GM23338 (cell line): ENCODE measurements around the gene FTL. TPM values are rescaled to one million over a fixed set of nuclear protein-coding genes. Genes with fewer than 3 reads are reported as not detected.

Experiments used
- ATAC-seq: fragments of 200-7000 bp; cut with Tn5 transposase; 3 replicates; pipeline ENCODE4 v1.9.1; 2020
- DNase-seq: peaks from one replicate; pipeline ENCODE4 v3.0.0-alpha.2; 2015; ENCODE audit warnings: low spot score
- H2AFZ ChIP-seq: fragments of 200-600 bp; sonication (generic); 2 replicates; pipeline ENCODE4 v1.8.0; 2016; ENCODE audit warnings: antibody characterized with exemption, mild to moderate bottlenecking, moderate library complexity
- H3F3A ChIP-seq: fragments of 200-600 bp; sonication (generic); replicated peaks from 2 replicates; pipeline ENCODE4 v1.8.0; 2017; ENCODE audit warnings: antibody characterized with exemption, mixed run types, low read depth
- H3K27ac ChIP-seq: fragments of 200-600 bp; sonication (generic); 2 replicates; pipeline ENCODE4 v1.6.1; 2016; ENCODE audit warnings: low read depth
- H3K27me3 ChIP-seq: fragments of 200-600 bp; sonication (generic); 2 replicates; pipeline ENCODE4 v1.8.0; 2016; ENCODE audit warnings: mild to moderate bottlenecking, mixed run types, moderate library complexity; ENCODE audit not compliant: insufficient read depth
- H3K36me3 ChIP-seq: fragments of 200-600 bp; sonication (generic); 2 replicates; pipeline ENCODE4 v1.8.0; 2016; ENCODE audit warnings: mild to moderate bottlenecking; ENCODE audit not compliant: insufficient read depth
- H3K4me1 ChIP-seq: fragments of 200-600 bp; sonication (generic); 2 replicates; pipeline ENCODE4 v1.8.0; 2016; ENCODE audit warnings: mild to moderate bottlenecking, moderate library complexity; ENCODE audit not compliant: insufficient read depth
- H3K4me2 ChIP-seq: fragments of 200-600 bp; sonication (generic); 2 replicates; pipeline ENCODE4 v1.7.1; 2017; ENCODE audit warnings: mixed run types
- H3K4me3 ChIP-seq: fragments of 200-600 bp; sonication (generic); 2 replicates; pipeline ENCODE4 v1.6.1; 2016; ENCODE audit warnings: mixed run types
- H3K79me2 ChIP-seq: fragments of 200-600 bp; sonication (generic); replicated peaks from 2 replicates; pipeline ENCODE4 v1.8.0; 2017; ENCODE audit warnings: mild to moderate bottlenecking; ENCODE audit not compliant: insufficient read depth
- H3K9me2 ChIP-seq: fragments of 200-600 bp; sonication (generic); 2 replicates; pipeline ENCODE4 v1.8.0; 2017; ENCODE audit not compliant: insufficient read depth
- H4K20me1 ChIP-seq: fragments of 200-600 bp; sonication (generic); replicated peaks from 2 replicates; pipeline ENCODE4 v1.8.0; 2017; ENCODE audit warnings: mild to moderate bottlenecking; ENCODE audit not compliant: insufficient read depth
- H3K27ac Mint-ChIP-seq: 2 replicates; pipeline ENCODE4 v1.8.0; 2020; ENCODE audit warnings: inconsistent platforms, mild to moderate bottlenecking, moderate library complexity, mixed read lengths
- H3K27me3 Mint-ChIP-seq: 3 replicates; pipeline ENCODE4 v1.8.0; 2022; ENCODE audit warnings: low read depth, mild to moderate bottlenecking, moderate library complexity, mixed read lengths, inconsistent platforms; ENCODE audit not compliant: insufficient read depth, poor library complexity
- H3K36me3 Mint-ChIP-seq: 3 replicates; pipeline ENCODE4 v1.8.0; 2021; ENCODE audit warnings: low read depth, mild to moderate bottlenecking, inconsistent platforms, moderate library complexity, mixed read lengths
- H3K4me1 Mint-ChIP-seq: 3 replicates; pipeline ENCODE4 v1.8.0; 2020; ENCODE audit warnings: mild to moderate bottlenecking, inconsistent platforms, mixed read lengths
- H3K4me3 Mint-ChIP-seq: 3 replicates; pipeline ENCODE4 v1.8.0; 2021; ENCODE audit warnings: moderate library complexity, mild to moderate bottlenecking, inconsistent platforms, mixed read lengths
- H3K9me3 Mint-ChIP-seq: 3 replicates; pipeline ENCODE4 v1.8.0; 2020; ENCODE audit warnings: moderate library complexity, mild to moderate bottlenecking, inconsistent platforms, mixed read lengths
- CREB1 ChIP-seq: fragments of 250-450 bp; sonication (Bioruptor Pico); IDR thresholded peaks from 2 replicates; pipeline ENCODE4 v1.5.0; 2020; ENCODE audit warnings: low read depth, mild to moderate bottlenecking, moderate library complexity
- EZH2 ChIP-seq: fragments of 200-600 bp; sonication (generic); IDR thresholded peaks from one replicate; pipeline ENCODE4 v1.8.0; 2017; ENCODE audit warnings: antibody characterized with exemption, mild to moderate bottlenecking, low read depth; ENCODE audit not compliant: unreplicated experiment
- EZH2phosphoT487 ChIP-seq: fragments of 200-600 bp; sonication (generic); IDR thresholded peaks from one replicate; pipeline ENCODE4 v1.8.1; 2018; ENCODE audit warnings: antibody characterized with exemption; ENCODE audit not compliant: unreplicated experiment
- JUNB ChIP-seq: IDR thresholded peaks from one replicate; pipeline ENCODE4 v1.6.1; 2016; ENCODE audit warnings: antibody characterized with exemption; ENCODE audit not compliant: unreplicated experiment
- NANOG ChIP-seq: IDR thresholded peaks from 2 replicates; pipeline ENCODE4 v1.6.1; 2016; ENCODE audit warnings: antibody characterized with exemption, borderline replicate concordance
- POLR2AphosphoS5 ChIP-seq: IDR thresholded peaks from 2 replicates; pipeline ENCODE4 v1.6.1; 2016; ENCODE audit warnings: antibody characterized with exemption, low read depth
- STAT1 ChIP-seq: IDR thresholded peaks from one replicate; pipeline ENCODE4 v1.6.1; 2016; ENCODE audit warnings: antibody characterized with exemption; ENCODE audit not compliant: unreplicated experiment
- ZNF114 ChIP-seq: fragments of 250-450 bp; sonication (Bioruptor Pico); IDR thresholded peaks from 2 replicates; pipeline ENCODE4 v1.5.0; 2020; ENCODE audit warnings: mild to moderate bottlenecking, moderate library complexity
- ZNF331 ChIP-seq: fragments of 250-450 bp; sonication (Bioruptor Pico); IDR thresholded peaks from 2 replicates; pipeline ENCODE4 v1.5.0; 2020; ENCODE audit warnings: low read depth, mild to moderate bottlenecking, moderate library complexity
- polyA plus RNA-seq: library from polyadenylated mRNA; unstranded; fragments of >200 nt; fragmentation: Nextera tagmentation; extraction: Ambion mirVana; gene quantifications from 2 replicates; pipeline ENCODE4 v1.2.1, GENCODE V29; 2016
- total RNA-seq: library from RNA; depleted of rRNA; stranded (reverse); fragments of >200 nt; shearing (Covaris generic); gene quantifications from 2 replicates; pipeline ENCODE4 v1.2.3, GENCODE V29; 2014
- TF ChIP-seq, protein P1 (sequence below): IDR thresholded peaks from 2 replicates; pipeline ENCODE4 v1.6.1; 2016; ENCODE audit warnings: antibody characterized with exemption
- TF ChIP-seq, protein P2 (sequence below), 2 experiments: fragments of 200-600 bp in 1 of 2; sonication (generic) in 1 of 2; conservative IDR thresholded peaks; 2 replicates each; pipeline versions ENCODE4 v1.5.1 to v1.6.1; 2016 to 2017; ENCODE audit warnings: antibody characterized with exemption in 2 of 2, low read depth in 2 of 2, mild to moderate bottlenecking in 2 of 2, moderate library complexity in 1 of 2
- TF ChIP-seq, protein P3 (sequence below): fragments of 250-450 bp; sonication (Bioruptor Pico); IDR thresholded peaks from 2 replicates; pipeline ENCODE4 v1.5.0; 2020; ENCODE audit warnings: mild to moderate bottlenecking, moderate library complexity
- TF ChIP-seq, protein P4 (sequence below): IDR thresholded peaks from one replicate; pipeline ENCODE4 v1.6.1; 2018; ENCODE audit warnings: antibody characterized with exemption; ENCODE audit not compliant: unreplicated experiment

Gene FTL
- total and polyA plus RNA-seq, 2 experiments from 2014 or later, result 2,064 to 5,436 TPM

DNA sequence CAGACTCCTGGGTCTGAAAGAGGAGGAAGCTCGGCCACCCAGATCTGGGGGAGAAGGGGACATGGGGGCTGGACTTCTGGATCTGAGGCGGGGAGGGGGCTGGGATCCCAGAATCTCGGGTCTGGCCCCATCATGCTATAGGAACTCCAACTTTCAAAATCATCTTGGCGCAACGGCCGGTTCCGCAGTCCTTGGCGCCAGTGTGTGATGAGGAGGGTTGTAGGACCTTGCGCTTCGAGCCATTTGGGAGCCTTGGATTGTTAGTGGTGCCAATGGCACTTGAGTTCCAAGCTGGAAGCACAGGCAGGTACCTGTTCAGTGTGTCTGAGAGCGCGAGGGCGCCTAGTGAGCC is 28.9 kb downstream of the FTL start:
- Histone ChIP-seq H3K9me2 (no peaks in the 10 kb centered on the region), H4K20me1 (peaks cover 9% of the 10 kb centered on the region; the same call in 1 of the 2 replicates), H3K79me2 (peaks cover 65% of the 10 kb centered on the region), H3K4me1 (peaks cover 13% of the 10 kb centered on the region; the same call in 1 of the 2 replicates), H3F3A (0 out of 2 replicates have a peak, but pooled peaks cover 7% of the 10 kb centered on the region), H3K4me3 (peak overlapping the region; percentile 100), H3K27me3 (no peaks in the 10 kb centered on the region), H2AFZ (no peak overlapping the region), H3K27ac (no peak overlapping the region), H3K4me2 (peak overlapping the region; percentile 96), H3K36me3 (no peaks in the 10 kb centered on the region)
- DNase-seq (no peak), ATAC-seq (no peak)
- peaks cover 31% of the 10 kb centered on the region for H3K4me1 Mint-ChIP-seq
- peaks cover 15% of the 10 kb centered on the region for H3K27me3 Mint-ChIP-seq
- H3K9me3 Mint-ChIP-seq, result no peaks in the 10 kb centered on the region
- H3K4me3 Mint-ChIP-seq, result peak overlapping the region; percentile 96
- H3K36me3 Mint-ChIP-seq, result peaks cover 21% of the 10 kb centered on the region
- peak overlapping the region; percentile 98 for H3K27ac Mint-ChIP-seq
- TF ChIP-seq EZH2phosphoT487 (no peak), NANOG (no peak), CREB1 (CRISPR knock-in tag) (no peak), EZH2 (no peak), STAT1 (no peak), ZNF114 (CRISPR knock-in tag) (no peak), ZNF331 (CRISPR knock-in tag) (no peak), JUNB (no peak), POLR2AphosphoS5 (no peak)
- TF ChIP-seq, protein P1, sequence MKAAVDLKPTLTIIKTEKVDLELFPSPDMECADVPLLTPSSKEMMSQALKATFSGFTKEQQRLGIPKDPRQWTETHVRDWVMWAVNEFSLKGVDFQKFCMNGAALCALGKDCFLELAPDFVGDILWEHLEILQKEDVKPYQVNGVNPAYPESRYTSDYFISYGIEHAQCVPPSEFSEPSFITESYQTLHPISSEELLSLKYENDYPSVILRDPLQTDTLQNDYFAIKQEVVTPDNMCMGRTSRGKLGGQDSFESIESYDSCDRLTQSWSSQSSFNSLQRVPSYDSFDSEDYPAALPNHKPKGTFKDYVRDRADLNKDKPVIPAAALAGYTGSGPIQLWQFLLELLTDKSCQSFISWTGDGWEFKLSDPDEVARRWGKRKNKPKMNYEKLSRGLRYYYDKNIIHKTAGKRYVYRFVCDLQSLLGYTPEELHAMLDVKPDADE, result no peak
- TF ChIP-seq, protein P2, sequence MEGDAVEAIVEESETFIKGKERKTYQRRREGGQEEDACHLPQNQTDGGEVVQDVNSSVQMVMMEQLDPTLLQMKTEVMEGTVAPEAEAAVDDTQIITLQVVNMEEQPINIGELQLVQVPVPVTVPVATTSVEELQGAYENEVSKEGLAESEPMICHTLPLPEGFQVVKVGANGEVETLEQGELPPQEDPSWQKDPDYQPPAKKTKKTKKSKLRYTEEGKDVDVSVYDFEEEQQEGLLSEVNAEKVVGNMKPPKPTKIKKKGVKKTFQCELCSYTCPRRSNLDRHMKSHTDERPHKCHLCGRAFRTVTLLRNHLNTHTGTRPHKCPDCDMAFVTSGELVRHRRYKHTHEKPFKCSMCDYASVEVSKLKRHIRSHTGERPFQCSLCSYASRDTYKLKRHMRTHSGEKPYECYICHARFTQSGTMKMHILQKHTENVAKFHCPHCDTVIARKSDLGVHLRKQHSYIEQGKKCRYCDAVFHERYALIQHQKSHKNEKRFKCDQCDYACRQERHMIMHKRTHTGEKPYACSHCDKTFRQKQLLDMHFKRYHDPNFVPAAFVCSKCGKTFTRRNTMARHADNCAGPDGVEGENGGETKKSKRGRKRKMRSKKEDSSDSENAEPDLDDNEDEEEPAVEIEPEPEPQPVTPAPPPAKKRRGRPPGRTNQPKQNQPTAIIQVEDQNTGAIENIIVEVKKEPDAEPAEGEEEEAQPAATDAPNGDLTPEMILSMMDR (conservative IDR thresholded peaks at IDR 0.05; ENCODE audit: low read depth in 2 of 2), result no peak
- TF ChIP-seq, protein P3, sequence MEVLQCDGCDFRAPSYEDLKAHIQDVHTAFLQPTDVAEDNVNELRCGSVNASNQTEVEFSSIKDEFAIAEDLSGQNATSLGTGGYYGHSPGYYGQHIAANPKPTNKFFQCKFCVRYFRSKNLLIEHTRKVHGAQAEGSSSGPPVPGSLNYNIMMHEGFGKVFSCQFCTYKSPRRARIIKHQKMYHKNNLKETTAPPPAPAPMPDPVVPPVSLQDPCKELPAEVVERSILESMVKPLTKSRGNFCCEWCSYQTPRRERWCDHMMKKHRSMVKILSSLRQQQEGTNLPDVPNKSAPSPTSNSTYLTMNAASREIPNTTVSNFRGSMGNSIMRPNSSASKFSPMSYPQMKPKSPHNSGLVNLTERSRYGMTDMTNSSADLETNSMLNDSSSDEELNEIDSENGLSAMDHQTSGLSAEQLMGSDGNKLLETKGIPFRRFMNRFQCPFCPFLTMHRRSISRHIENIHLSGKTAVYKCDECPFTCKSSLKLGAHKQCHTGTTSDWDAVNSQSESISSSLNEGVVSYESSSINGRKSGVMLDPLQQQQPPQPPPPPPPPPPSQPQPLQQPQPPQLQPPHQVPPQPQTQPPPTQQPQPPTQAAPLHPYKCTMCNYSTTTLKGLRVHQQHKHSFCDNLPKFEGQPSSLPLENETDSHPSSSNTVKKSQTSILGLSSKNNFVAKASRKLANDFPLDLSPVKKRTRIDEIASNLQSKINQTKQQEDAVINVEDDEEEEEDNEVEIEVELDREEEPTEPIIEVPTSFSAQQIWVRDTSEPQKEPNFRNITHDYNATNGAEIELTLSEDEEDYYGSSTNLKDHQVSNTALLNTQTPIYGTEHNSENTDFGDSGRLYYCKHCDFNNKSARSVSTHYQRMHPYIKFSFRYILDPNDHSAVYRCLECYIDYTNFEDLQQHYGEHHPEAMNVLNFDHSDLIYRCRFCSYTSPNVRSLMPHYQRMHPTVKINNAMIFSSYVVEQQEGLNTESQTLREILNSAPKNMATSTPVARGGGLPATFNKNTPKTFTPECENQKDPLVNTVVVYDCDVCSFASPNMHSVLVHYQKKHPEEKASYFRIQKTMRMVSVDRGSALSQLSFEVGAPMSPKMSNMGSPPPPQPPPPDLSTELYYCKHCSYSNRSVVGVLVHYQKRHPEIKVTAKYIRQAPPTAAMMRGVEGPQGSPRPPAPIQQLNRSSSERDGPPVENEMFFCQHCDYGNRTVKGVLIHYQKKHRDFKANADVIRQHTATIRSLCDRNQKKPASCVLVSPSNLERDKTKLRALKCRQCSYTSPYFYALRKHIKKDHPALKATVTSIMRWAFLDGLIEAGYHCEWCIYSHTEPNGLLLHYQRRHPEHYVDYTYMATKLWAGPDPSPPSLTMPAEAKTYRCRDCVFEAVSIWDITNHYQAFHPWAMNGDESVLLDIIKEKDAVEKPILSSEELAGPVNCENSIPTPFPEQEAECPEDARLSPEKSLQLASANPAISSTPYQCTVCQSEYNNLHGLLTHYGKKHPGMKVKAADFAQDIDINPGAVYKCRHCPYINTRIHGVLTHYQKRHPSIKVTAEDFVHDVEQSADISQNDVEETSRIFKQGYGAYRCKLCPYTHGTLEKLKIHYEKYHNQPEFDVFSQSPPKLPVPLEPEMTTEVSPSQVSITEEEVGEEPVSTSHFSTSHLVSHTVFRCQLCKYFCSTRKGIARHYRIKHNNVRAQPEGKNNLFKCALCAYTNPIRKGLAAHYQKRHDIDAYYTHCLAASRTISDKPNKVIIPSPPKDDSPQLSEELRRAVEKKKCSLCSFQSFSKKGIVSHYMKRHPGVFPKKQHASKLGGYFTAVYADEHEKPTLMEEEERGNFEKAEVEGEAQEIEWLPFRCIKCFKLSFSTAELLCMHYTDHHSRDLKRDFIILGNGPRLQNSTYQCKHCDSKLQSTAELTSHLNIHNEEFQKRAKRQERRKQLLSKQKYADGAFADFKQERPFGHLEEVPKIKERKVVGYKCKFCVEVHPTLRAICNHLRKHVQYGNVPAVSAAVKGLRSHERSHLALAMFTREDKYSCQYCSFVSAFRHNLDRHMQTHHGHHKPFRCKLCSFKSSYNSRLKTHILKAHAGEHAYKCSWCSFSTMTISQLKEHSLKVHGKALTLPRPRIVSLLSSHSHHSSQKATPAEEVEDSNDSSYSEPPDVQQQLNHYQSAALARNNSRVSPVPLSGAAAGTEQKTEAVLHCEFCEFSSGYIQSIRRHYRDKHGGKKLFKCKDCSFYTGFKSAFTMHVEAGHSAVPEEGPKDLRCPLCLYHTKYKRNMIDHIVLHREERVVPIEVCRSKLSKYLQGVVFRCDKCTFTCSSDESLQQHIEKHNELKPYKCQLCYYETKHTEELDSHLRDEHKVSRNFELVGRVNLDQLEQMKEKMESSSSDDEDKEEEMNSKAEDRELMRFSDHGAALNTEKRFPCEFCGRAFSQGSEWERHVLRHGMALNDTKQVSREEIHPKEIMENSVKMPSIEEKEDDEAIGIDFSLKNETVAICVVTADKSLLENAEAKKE (CRISPR knock-in tag), result no peak
- TF ChIP-seq, protein P4, sequence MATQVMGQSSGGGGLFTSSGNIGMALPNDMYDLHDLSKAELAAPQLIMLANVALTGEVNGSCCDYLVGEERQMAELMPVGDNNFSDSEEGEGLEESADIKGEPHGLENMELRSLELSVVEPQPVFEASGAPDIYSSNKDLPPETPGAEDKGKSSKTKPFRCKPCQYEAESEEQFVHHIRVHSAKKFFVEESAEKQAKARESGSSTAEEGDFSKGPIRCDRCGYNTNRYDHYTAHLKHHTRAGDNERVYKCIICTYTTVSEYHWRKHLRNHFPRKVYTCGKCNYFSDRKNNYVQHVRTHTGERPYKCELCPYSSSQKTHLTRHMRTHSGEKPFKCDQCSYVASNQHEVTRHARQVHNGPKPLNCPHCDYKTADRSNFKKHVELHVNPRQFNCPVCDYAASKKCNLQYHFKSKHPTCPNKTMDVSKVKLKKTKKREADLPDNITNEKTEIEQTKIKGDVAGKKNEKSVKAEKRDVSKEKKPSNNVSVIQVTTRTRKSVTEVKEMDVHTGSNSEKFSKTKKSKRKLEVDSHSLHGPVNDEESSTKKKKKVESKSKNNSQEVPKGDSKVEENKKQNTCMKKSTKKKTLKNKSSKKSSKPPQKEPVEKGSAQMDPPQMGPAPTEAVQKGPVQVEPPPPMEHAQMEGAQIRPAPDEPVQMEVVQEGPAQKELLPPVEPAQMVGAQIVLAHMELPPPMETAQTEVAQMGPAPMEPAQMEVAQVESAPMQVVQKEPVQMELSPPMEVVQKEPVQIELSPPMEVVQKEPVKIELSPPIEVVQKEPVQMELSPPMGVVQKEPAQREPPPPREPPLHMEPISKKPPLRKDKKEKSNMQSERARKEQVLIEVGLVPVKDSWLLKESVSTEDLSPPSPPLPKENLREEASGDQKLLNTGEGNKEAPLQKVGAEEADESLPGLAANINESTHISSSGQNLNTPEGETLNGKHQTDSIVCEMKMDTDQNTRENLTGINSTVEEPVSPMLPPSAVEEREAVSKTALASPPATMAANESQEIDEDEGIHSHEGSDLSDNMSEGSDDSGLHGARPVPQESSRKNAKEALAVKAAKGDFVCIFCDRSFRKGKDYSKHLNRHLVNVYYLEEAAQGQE, result no peak
